ENCODE measurements around the gene XPNPEP2. TPM values are rescaled to one million over a fixed set of nuclear protein-coding genes. Genes with fewer than 3 reads are reported as not detected.
A peak's percentile ranks its signal among the peaks of the same experiment; 100 is the strongest.

The XPNPEP2 gene
- polyA plus RNA-seq, 3 donors, result 0.19 TPM; not detected in 2

GRCh38 chrX:129780441-129781105 is 41.8 kb downstream of the XPNPEP2 start:
- peaks cover 72% of the 10 kb centered on the region for H3K79me2 ChIP-seq (ENCODE audit: insufficient read depth, low read length)
- intact Hi-C loops (cut with micrococcal nuclease), result loop anchor here in 1 of 2 donors (5.0 kb wide), 1 partner anchor 37 kb away; no protein-coding TSS in a partner anchor

More at GRCh38 chrX:129780441-129781105, 41.8 kb downstream of the XPNPEP2 start:
- no peak for DNase-seq
- Mint-ChIP-seq H3K27me3 (ENCODE audit: low read depth in 3 of 3) (peaks cover 0 to 14% (median 0%) of the 10 kb centered on the region in 3 donors), H3K27ac (peak overlapping the region; percentile 93 to 99 (median 96)), H3K4me1 (peaks cover 67% of the 10 kb centered on the region), H3K4me3 (peak overlapping the region; percentile 95 to 96), H3K36me3 (peaks cover 31 to 44% of the 10 kb centered on the region in 2 donors), H3K9me3 (peaks cover 0 to 6% (median 2%) of the 10 kb centered on the region in 7 donors)
- peaks cover 31% of the 10 kb centered on the region for H4K20me1 ChIP-seq (ENCODE audit: insufficient read depth, low read length)
- peak overlapping the region; percentile 77 for H3K4me2 ChIP-seq (replicated peaks; ENCODE audit: extremely low read depth, low read length, poor library complexity, severe bottlenecking)
- H3K27me3 ChIP-seq (ENCODE audit: control insufficient read depth in 2 of 2, insufficient read depth in 2 of 2, low read length in 2 of 2), result no peaks in the 10 kb centered on the region
- H3K4me1 ChIP-seq (ENCODE audit: control insufficient read depth in 1 of 2, insufficient read depth in 2 of 2, low read length in 2 of 2), result peaks cover 77 to 80% of the 10 kb centered on the region in 2 donors
- H3K27ac ChIP-seq (ENCODE audit: low read depth in 1 of 2, low read length in 2 of 2), result peak overlapping the region; percentile 83 to 96
- peak overlapping the region; percentile 78 for H3K9ac ChIP-seq (ENCODE audit: insufficient read depth, low read length, poor library complexity, severe bottlenecking)
- peak overlapping the region; percentile 57 to 97 (median 67) for H3K4me3 ChIP-seq (replicated peaks in 1 of 3; ENCODE audit: low read depth in 2 of 3, low read length in 3 of 3)
- no peak overlapping the region for H2AFZ ChIP-seq (ENCODE audit: insufficient read depth, low read depth, low read length, poor library complexity, severe bottlenecking)
- TF ChIP-seq CTCF (IDR thresholded peaks at IDR 0.05), result no peak
- peaks cover 9 to 22% of the 10 kb centered on the region in 2 donors for H3K36me3 ChIP-seq (replicated peaks in 1 of 2; ENCODE audit: control insufficient read depth in 1 of 2, insufficient read depth in 2 of 2, low read length in 2 of 2)
- WGBS (ENCODE audit: insufficient coverage), result no CpG with 5 or more reads among the region's 6 CpGs
- H3K9me3 ChIP-seq (replicated peaks in 1 of 2; ENCODE audit: control insufficient read depth in 1 of 2, insufficient read depth in 1 of 2, low read length in 2 of 2), result no peaks in the 10 kb centered on the region
